ENCODE measurements around the gene TBC1D13. TPM values are rescaled to one million over a fixed set of nuclear protein-coding genes. Genes with fewer than 3 reads are reported as not detected.

The TBC1D13 gene
- total RNA-seq (2022; extraction: Qiagen RNA extraction; ENCODE audit: low read depth), result 18.0 to 21.8 TPM (median 20.2 TPM) in 5 replicates

GRCh38 chr9:128786681-128787601, at the start of gene TBC1D13:
TBC1D13 (plus strand) TSS chr9:128787253; CDS start chr9:128787354, 101 bp downstream.

DNA sequence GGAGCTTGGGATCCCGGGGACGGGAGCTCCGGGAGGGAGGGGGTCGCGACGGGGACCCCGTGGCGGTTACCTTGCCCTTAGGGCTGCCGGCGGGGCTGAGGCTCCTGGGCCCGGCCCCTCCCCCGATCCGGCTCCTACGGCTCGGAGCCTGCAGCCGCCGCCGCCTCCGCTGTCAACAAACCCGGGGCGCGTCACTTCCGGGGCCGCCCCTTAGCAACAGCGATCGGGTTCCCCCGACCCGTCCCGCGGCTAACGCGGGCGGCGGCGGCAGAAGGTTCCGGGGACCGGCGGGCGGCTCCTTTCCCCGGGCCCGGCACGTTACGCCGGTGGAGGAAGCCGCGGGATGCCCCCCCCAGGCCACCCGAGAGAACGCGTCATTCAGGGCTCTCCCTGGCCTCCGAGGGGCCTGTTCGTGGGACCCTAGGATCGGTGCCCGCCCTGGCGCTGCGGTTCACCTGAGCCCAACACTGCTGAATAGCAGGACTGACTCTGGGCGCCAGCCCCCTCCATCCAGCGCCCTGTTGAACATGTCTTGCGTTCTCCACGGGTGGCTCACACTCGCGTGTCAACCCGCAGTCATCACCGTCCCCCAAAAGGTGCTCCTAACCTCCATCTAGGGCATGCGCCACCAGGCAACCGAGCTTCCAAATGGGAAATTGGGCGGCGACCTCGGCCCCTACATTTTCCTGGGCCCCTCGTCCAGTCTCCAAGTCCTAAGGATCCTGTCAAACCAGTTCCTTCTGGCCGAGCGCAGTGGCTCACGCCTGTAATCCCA, 15.1 kb upstream of the TBC1D13 start, which contains the start of gene ZER1:
Gene ZER1 (minus strand): TSS at position 183 of the 775 bp plus-strand sequence. CDS start 16,362 bp downstream, outside the sequence.

GRCh38 chr9:128818099-128818838, 31.2 kb downstream of the TBC1D13 start, which contains the start of gene ENDOG:
ENDOG (plus strand) TSS chr9:128818500; CDS start chr9:128818685, 185 bp downstream.

GRCh38 chr9:128829477-128830251, 42.6 kb downstream of the TBC1D13 start, which contains the start of gene SPOUT1:
SPOUT1 (minus strand) TSS chr9:128829794; CDS start chr9:128829780, 14 bp downstream.

Other genes starting within 250 kb of the TBC1D13 start
- 125 to 161 TPM (median 144 TPM) in 5 replicates for gene SPTAN1, start 234.7 kb upstream of the TBC1D13 start, total RNA-seq (2022; extraction: Qiagen RNA extraction; ENCODE audit: low read depth)
- 91.4 to 140 TPM (median 134 TPM) in 5 replicates for gene DYNC2I2, start 130.4 kb upstream of the TBC1D13 start, total RNA-seq (2022; extraction: Qiagen RNA extraction; ENCODE audit: low read depth)
- 401 to 564 TPM (median 434 TPM) in 5 replicates for gene SET, start 98.0 kb upstream of the TBC1D13 start, total RNA-seq (2022; extraction: Qiagen RNA extraction; ENCODE audit: low read depth)
- 11.0 to 16.7 TPM (median 14.9 TPM) in 5 replicates for gene PKN3, start 84.8 kb upstream of the TBC1D13 start, total RNA-seq (2022; extraction: Qiagen RNA extraction; ENCODE audit: low read depth)
- 55.5 to 94.9 TPM (median 86.5 TPM) in 5 replicates for gene ZDHHC12, start 63.1 kb upstream of the TBC1D13 start, total RNA-seq (2022; extraction: Qiagen RNA extraction; ENCODE audit: low read depth)
- gene ZER1, start 15.3 kb upstream of the TBC1D13 start, total RNA-seq (2022; extraction: Qiagen RNA extraction; ENCODE audit: low read depth), result 12.0 to 16.3 TPM (median 15.4 TPM) in 5 replicates
- 14.5 to 32.2 TPM (median 27.6 TPM) in 5 replicates for gene ENDOG, start 31.2 kb downstream of the TBC1D13 start, total RNA-seq (2022; extraction: Qiagen RNA extraction; ENCODE audit: low read depth)
- 23.5 to 47.1 TPM (median 42.2 TPM) in 5 replicates for gene SPOUT1, start 42.5 kb downstream of the TBC1D13 start, total RNA-seq (2022; extraction: Qiagen RNA extraction; ENCODE audit: low read depth)
- gene KYAT1, start 94.7 kb downstream of the TBC1D13 start, total RNA-seq (2022; extraction: Qiagen RNA extraction; ENCODE audit: low read depth), result 6.8 to 8.8 TPM (median 8.2 TPM) in 5 replicates
- 34.3 to 48.3 TPM (median 44.8 TPM) in 5 replicates for gene LRRC8A, start 94.9 kb downstream of the TBC1D13 start, total RNA-seq (2022; extraction: Qiagen RNA extraction; ENCODE audit: low read depth)
- not detected in 5 replicates for gene PHYHD1, start 133.7 kb downstream of the TBC1D13 start, total RNA-seq (2022; extraction: Qiagen RNA extraction; ENCODE audit: low read depth)
- gene DOLK, start 160.3 kb downstream of the TBC1D13 start, total RNA-seq (2022; extraction: Qiagen RNA extraction; ENCODE audit: low read depth), result 27.4 to 35.9 TPM (median 35.3 TPM) in 5 replicates
- 36.0 to 42.3 TPM (median 38.6 TPM) in 5 replicates for gene NUP188, start 160.4 kb downstream of the TBC1D13 start, total RNA-seq (2022; extraction: Qiagen RNA extraction; ENCODE audit: low read depth)
- gene SH3GLB2, start 241.1 kb downstream of the TBC1D13 start, total RNA-seq (2022; extraction: Qiagen RNA extraction; ENCODE audit: low read depth), result 32.5 to 52.2 TPM (median 45.4 TPM) in 5 replicates
- gene MIGA2, start 249.4 kb downstream of the TBC1D13 start, total RNA-seq (2022; extraction: Qiagen RNA extraction; ENCODE audit: low read depth), result 9.0 to 14.1 TPM (median 11.8 TPM) in 5 replicates

All from A549 treated with RU486 at 1 μM for 4 hours (cell line).